Body of pancreas (tissue), 4 donors: ENCODE measurements around the gene ACACB.

Experiments
- CTCF ChIP-seq, 7 experiments: fragments of 450-650 bp in 4 of 7; fragments of 200-600 bp in 3 of 7; sonication (generic) in 3 of 7; IDR thresholded peaks; one replicate each; pipeline ENCODE4 v1.5.1; 2016 to 2019; ENCODE audit warnings: antibody characterized with exemption in 7 of 7
- POLR2A ChIP-seq, 3 donors: fragments of 450-650 bp; IDR thresholded peaks; one replicate each; pipeline ENCODE4 v1.6.1; 2016; ENCODE audit warnings: antibody characterized with exemption in 3 of 3, mild to moderate bottlenecking in 2 of 3

GRCh38 chr12:109302358-109302757 lies 186.0 kb downstream of the ACACB start:
- TF ChIP-seq CTCF (IDR thresholded peaks at IDR 0.05) = no peak
- TF ChIP-seq POLR2A (IDR thresholded peaks at IDR 0.05) = no peak
